Measurements from ENCODE around the gene INTS1.

Gene INTS1

DNA sequence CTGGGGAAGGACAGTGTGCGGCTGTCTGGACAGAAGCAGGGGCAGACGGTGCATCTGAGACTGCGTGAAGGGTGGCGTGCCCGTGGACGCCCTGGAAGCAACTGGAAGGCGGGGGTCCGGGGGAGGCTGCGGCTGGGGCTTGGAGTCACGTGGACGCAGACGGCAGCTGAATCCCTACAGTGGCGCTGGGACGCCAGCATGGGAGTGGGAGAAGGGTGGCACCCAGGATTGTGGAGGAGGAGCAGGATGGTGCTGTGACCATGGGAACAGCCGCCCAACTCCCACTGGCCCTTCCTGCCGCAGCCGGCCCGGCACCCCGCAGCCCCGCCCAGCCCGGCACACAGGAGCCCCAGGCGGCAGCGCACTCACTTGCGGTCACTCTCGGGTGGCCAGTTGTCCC is 9.7 kb downstream of the INTS1 start:
- no peak overlapping the region for H4K8ac ChIP-seq (ENCODE audit: low read length)
- no peak overlapping the region for H2BK5ac ChIP-seq (ENCODE audit: low read depth, low read length, poor library complexity, severe bottlenecking)
- no peak overlapping the region for H3K18ac ChIP-seq (ENCODE audit: low read depth in 1 of 2, low read length in 2 of 2)
- no peak overlapping the region for H3K14ac ChIP-seq (ENCODE audit: low read length in 2 of 2)
- no peak overlapping the region for H2BK15ac ChIP-seq (ENCODE audit: low read depth, poor library complexity, severe bottlenecking)
- no peak overlapping the region for H2BK12ac ChIP-seq (ENCODE audit: low read length in 2 of 2)
- H3K4me2 ChIP-seq (ENCODE audit: low read length, poor library complexity, severe bottlenecking), result no peak overlapping the region
- no peaks in the 10 kb centered on the region for H3K9me3 ChIP-seq (ENCODE audit: control insufficient read depth, low read length)
- peaks cover 25% of the 10 kb centered on the region for H3K79me1 ChIP-seq (replicated peaks; ENCODE audit: low read length, poor library complexity, severe bottlenecking)
- no peak overlapping the region for H3K27ac ChIP-seq (ENCODE audit: low read length, poor library complexity, severe bottlenecking)
- no peaks in the 10 kb centered on the region for H3K4me1 ChIP-seq (ENCODE audit: control insufficient read depth, insufficient read depth, low read depth, low read length)
- H3K4me3 ChIP-seq (ENCODE audit: insufficient read depth in 1 of 2, low read depth in 1 of 2, low read length in 2 of 2), result no peak overlapping the region
- no peak overlapping the region for H2AK5ac ChIP-seq (ENCODE audit: low read length, severe bottlenecking)
- H3K36me3 ChIP-seq (ENCODE audit: control insufficient read depth in 1 of 2, insufficient read depth in 2 of 2, low read depth in 1 of 2, low read length in 2 of 2), result peaks cover 61 to 98% of the 10 kb centered on the region in 2 experiments
- no peak overlapping the region for H2BK120ac ChIP-seq (ENCODE audit: low read depth, low read length)
- H3K27me3 ChIP-seq (ENCODE audit: control insufficient read depth in 1 of 2, insufficient read depth in 1 of 2, low read length in 2 of 2), result no peaks in the 10 kb centered on the region
- no peak overlapping the region for H3K23ac ChIP-seq (ENCODE audit: low read length in 2 of 2)
- no peak overlapping the region for H2AFZ ChIP-seq (ENCODE audit: low read depth, low read length)
- H4K91ac ChIP-seq (ENCODE audit: low read length), result no peak overlapping the region
- DNase-seq, result no peak
- H3K4ac ChIP-seq (ENCODE audit: low read depth in 1 of 2, low read length in 2 of 2), result no peak overlapping the region
- H3K9ac ChIP-seq (ENCODE audit: low read length), result no peak overlapping the region
- WGBS, result 93% methylated on average over 24 of the region's 25 CpGs

DNA sequence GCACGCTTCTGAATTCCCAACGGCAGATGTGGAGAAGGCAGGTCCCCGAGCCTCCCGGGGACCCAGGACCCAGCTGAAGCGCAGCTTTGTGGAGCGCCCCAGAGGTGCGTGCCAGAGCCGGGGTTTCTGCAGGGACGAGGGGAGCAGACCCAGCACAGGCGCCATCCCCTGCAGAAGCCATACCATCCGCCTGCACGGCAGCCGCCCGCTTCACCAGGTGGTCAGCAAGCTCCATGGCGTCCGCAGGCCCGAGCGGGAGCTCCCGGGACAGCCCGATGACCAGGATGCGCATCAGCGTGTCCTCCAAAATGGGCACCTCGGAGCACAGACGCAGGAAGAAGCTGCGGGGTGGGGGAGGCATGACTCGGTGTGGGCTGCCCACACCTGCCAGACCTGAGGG is 10.6 kb downstream of the INTS1 start:
- Histone ChIP-seq H2BK120ac (ENCODE audit: low read depth, low read length) (no peak overlapping the region), H2AK5ac (ENCODE audit: low read length, severe bottlenecking) (no peak overlapping the region), H3K14ac (ENCODE audit: low read length in 2 of 2) (no peak overlapping the region), H3K9me3 (ENCODE audit: control insufficient read depth, low read length) (no peaks in the 10 kb centered on the region), H3K9ac (ENCODE audit: low read length) (no peak overlapping the region), H4K8ac (ENCODE audit: low read length) (no peak overlapping the region), H2BK5ac (ENCODE audit: low read depth, low read length, poor library complexity, severe bottlenecking) (no peak overlapping the region), H3K4me3 (ENCODE audit: insufficient read depth in 1 of 2, low read depth in 1 of 2, low read length in 2 of 2) (no peak overlapping the region), H2BK12ac (ENCODE audit: low read length in 2 of 2) (no peak overlapping the region), H3K4ac (ENCODE audit: low read depth in 1 of 2, low read length in 2 of 2) (no peak overlapping the region), H4K91ac (ENCODE audit: low read length) (no peak overlapping the region), H3K79me1 (replicated peaks; ENCODE audit: low read length, poor library complexity, severe bottlenecking) (peaks cover 33% of the 10 kb centered on the region), H3K4me2 (ENCODE audit: low read length, poor library complexity, severe bottlenecking) (no peak overlapping the region), H3K4me1 (ENCODE audit: control insufficient read depth, insufficient read depth, low read depth, low read length) (no peaks in the 10 kb centered on the region), H3K36me3 (ENCODE audit: control insufficient read depth in 1 of 2, insufficient read depth in 2 of 2, low read depth in 1 of 2, low read length in 2 of 2) (peaks cover 68 to 98% of the 10 kb centered on the region in 2 experiments), H3K23ac (ENCODE audit: low read length in 2 of 2) (no peak overlapping the region), H3K18ac (ENCODE audit: low read depth in 1 of 2, low read length in 2 of 2) (no peak overlapping the region), H3K27me3 (ENCODE audit: control insufficient read depth in 1 of 2, insufficient read depth in 1 of 2, low read length in 2 of 2) (no peaks in the 10 kb centered on the region), H2AFZ (ENCODE audit: low read depth, low read length) (no peak overlapping the region), H2BK15ac (ENCODE audit: low read depth, poor library complexity, severe bottlenecking) (no peak overlapping the region), H3K27ac (ENCODE audit: low read length, poor library complexity, severe bottlenecking) (no peak overlapping the region)
- WGBS, result 94% methylated on average over 26 of the region's 26 CpGs
- DNase-seq, result no peak

DNA sequence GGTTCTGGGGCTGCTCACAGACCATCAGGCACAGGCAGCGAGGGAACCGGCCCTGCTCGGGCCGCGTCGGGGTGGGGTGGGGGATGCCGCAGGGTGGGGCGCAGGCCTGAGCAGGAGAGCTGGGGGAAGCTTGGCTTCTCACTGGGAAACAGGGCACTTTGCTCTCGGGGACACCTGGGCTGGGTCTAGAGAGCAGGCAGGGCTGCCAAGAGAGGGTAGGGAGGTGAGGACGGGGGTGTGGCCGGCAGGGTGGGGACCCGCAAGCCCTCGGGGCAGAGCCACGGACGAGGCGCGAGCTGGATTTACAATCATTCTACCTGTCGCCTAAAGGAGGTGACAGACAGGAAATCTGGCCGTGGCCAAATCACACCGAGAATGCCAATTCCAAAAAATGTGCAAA is 11.1 kb downstream of the INTS1 start:
- H2AK5ac ChIP-seq (ENCODE audit: low read length, severe bottlenecking), result no peak overlapping the region
- H3K4me3 ChIP-seq (ENCODE audit: insufficient read depth in 1 of 2, low read depth in 1 of 2, low read length in 2 of 2), result no peak overlapping the region
- H3K79me1 ChIP-seq (replicated peaks; ENCODE audit: low read length, poor library complexity, severe bottlenecking), result peaks cover 36% of the 10 kb centered on the region
- no peak overlapping the region for H3K18ac ChIP-seq (ENCODE audit: low read depth in 1 of 2, low read length in 2 of 2)
- no peak overlapping the region for H2BK5ac ChIP-seq (ENCODE audit: low read depth, low read length, poor library complexity, severe bottlenecking)
- no peak overlapping the region for H3K4me2 ChIP-seq (ENCODE audit: low read length, poor library complexity, severe bottlenecking)
- H3K14ac ChIP-seq (ENCODE audit: low read length in 2 of 2), result no peak overlapping the region
- H4K8ac ChIP-seq (ENCODE audit: low read length), result no peak overlapping the region
- no peak overlapping the region for H2BK120ac ChIP-seq (ENCODE audit: low read depth, low read length)
- peaks cover 70 to 98% of the 10 kb centered on the region in 2 experiments for H3K36me3 ChIP-seq (ENCODE audit: control insufficient read depth in 1 of 2, insufficient read depth in 2 of 2, low read depth in 1 of 2, low read length in 2 of 2)
- H3K27ac ChIP-seq (ENCODE audit: low read length, poor library complexity, severe bottlenecking), result no peak overlapping the region
- H4K91ac ChIP-seq (ENCODE audit: low read length), result no peak overlapping the region
- DNase-seq, result no peak
- H2BK12ac ChIP-seq (ENCODE audit: low read length in 2 of 2), result no peak overlapping the region
- no peaks in the 10 kb centered on the region for H3K9me3 ChIP-seq (ENCODE audit: control insufficient read depth, low read length)
- no peak overlapping the region for H2BK15ac ChIP-seq (ENCODE audit: low read depth, poor library complexity, severe bottlenecking)
- H3K9ac ChIP-seq (ENCODE audit: low read length), result no peak overlapping the region
- no peaks in the 10 kb centered on the region for H3K4me1 ChIP-seq (ENCODE audit: control insufficient read depth, insufficient read depth, low read depth, low read length)
- 95% methylated on average over 20 of the region's 20 CpGs for WGBS
- no peak overlapping the region for H2AFZ ChIP-seq (ENCODE audit: low read depth, low read length)
- no peak overlapping the region for H3K23ac ChIP-seq (ENCODE audit: low read length in 2 of 2)
- H3K27me3 ChIP-seq (ENCODE audit: control insufficient read depth in 1 of 2, insufficient read depth in 1 of 2, low read length in 2 of 2), result no peaks in the 10 kb centered on the region
- H3K4ac ChIP-seq (ENCODE audit: low read depth in 1 of 2, low read length in 2 of 2), result no peak overlapping the region

DNA sequence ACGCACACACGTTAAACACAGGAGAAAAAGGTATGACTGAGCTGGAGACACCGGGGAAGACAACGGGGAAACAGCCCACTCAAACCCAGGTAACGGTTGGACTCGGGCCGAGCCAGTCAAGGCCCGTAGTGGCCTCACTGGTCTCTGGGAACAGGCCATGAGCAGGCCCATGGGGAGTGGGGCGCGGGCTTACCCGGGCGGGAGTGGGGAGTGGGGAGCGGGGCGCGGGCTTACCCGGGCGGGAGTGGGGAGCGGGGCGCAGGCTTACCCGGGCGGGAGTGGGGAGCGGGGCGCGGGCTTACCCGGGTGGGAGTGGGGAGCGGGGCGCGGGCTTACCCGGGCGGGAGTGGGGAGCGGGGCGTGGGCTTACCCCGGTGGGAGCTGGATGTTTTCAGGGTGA is 11.5 kb downstream of the INTS1 start:
- Histone ChIP-seq H2AFZ (ENCODE audit: low read depth, low read length) (no peak overlapping the region), H3K27ac (ENCODE audit: low read length, poor library complexity, severe bottlenecking) (no peak overlapping the region), H3K4me2 (ENCODE audit: low read length, poor library complexity, severe bottlenecking) (no peak overlapping the region), H4K91ac (ENCODE audit: low read length) (no peak overlapping the region), H3K4me3 (ENCODE audit: insufficient read depth in 1 of 2, low read depth in 1 of 2, low read length in 2 of 2) (no peak overlapping the region), H3K36me3 (ENCODE audit: control insufficient read depth in 1 of 2, insufficient read depth in 2 of 2, low read depth in 1 of 2, low read length in 2 of 2) (peaks cover 67 to 98% of the 10 kb centered on the region in 2 experiments), H3K9me3 (ENCODE audit: control insufficient read depth, low read length) (no peaks in the 10 kb centered on the region), H2AK5ac (ENCODE audit: low read length, severe bottlenecking) (no peak overlapping the region), H3K9ac (ENCODE audit: low read length) (no peak overlapping the region), H2BK120ac (ENCODE audit: low read depth, low read length) (no peak overlapping the region), H3K14ac (ENCODE audit: low read length in 2 of 2) (no peak overlapping the region), H3K27me3 (ENCODE audit: control insufficient read depth in 1 of 2, insufficient read depth in 1 of 2, low read length in 2 of 2) (no peaks in the 10 kb centered on the region), H2BK15ac (ENCODE audit: low read depth, poor library complexity, severe bottlenecking) (no peak overlapping the region), H3K79me1 (replicated peaks; ENCODE audit: low read length, poor library complexity, severe bottlenecking) (peaks cover 37% of the 10 kb centered on the region), H3K4me1 (ENCODE audit: control insufficient read depth, insufficient read depth, low read depth, low read length) (no peaks in the 10 kb centered on the region), H2BK5ac (ENCODE audit: low read depth, low read length, poor library complexity, severe bottlenecking) (no peak overlapping the region), H2BK12ac (ENCODE audit: low read length in 2 of 2) (no peak overlapping the region), H3K4ac (ENCODE audit: low read depth in 1 of 2, low read length in 2 of 2) (no peak overlapping the region), H3K18ac (ENCODE audit: low read depth in 1 of 2, low read length in 2 of 2) (no peak overlapping the region), H3K23ac (ENCODE audit: low read length in 2 of 2) (no peak overlapping the region), H4K8ac (ENCODE audit: low read length) (no peak overlapping the region)
- 85% methylated on average over 16 of the region's 33 CpGs for WGBS
- DNase-seq, result no peak

Data from mesenchymal stem cell (in vitro differentiated cells and primary cell).